Nephron progenitor cell (in vitro differentiated cells): ENCODE results near the gene TMEM145.

Experiments
- DNase-seq: peaks from one replicate; pipeline ENCODE4 v3.0.0; 2021
- H3K27ac Mint-ChIP-seq: 2 replicates; pipeline ENCODE4 v1.8.0; 2021; ENCODE audit warnings: mild to moderate bottlenecking, moderate library complexity, mixed read lengths
- H3K27me3 Mint-ChIP-seq: 2 replicates; pipeline ENCODE4 v1.8.0; 2021; ENCODE audit warnings: mild to moderate bottlenecking, low read depth, mixed read lengths; ENCODE audit not compliant: poor library complexity
- H3K36me3 Mint-ChIP-seq: 2 replicates; pipeline ENCODE4 v1.8.0; 2021; ENCODE audit warnings: low read depth, mixed read lengths
- H3K4me1 Mint-ChIP-seq: 2 replicates; pipeline ENCODE4 v1.8.0; 2021; ENCODE audit warnings: mixed read lengths
- H3K4me3 Mint-ChIP-seq: 2 replicates; pipeline ENCODE4 v1.8.0; 2021; ENCODE audit warnings: mild to moderate bottlenecking, moderate library complexity, mixed read lengths
- H3K9me3 Mint-ChIP-seq: 2 replicates; pipeline ENCODE4 v1.8.0; 2021; ENCODE audit warnings: mild to moderate bottlenecking, moderate library complexity, mixed read lengths
- TF ChIP-seq, protein P1 (sequence below): fragments of 200-600 bp; sonication (generic); IDR thresholded peaks from 2 replicates; pipeline ENCODE4 v1.5.0; 2021; ENCODE audit warnings: antibody characterized with exemption

TMEM145 gene

DNA sequence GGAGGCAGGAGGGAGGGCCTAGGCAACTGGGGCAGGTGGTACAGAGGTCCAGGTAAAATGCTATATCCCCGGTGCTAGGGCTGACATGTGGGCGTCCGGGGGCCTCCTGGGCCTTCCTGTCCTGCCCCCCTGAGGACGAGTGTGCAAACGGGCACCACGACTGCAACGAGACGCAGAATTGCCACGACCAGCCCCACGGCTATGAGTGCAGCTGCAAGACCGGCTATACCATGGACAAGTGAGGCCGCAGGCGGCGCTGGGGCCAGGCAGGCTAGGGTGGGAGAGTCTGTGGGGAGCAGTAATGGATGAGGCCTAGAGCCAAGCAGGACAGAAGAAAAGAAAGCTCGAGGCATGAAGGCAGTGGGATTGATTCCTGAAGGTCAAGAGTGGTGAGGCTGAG is 55.7 kb downstream of the TMEM145 start:
- H3K36me3 Mint-ChIP-seq, result peaks cover 37% of the 10 kb centered on the region
- TF ChIP-seq, protein P1, sequence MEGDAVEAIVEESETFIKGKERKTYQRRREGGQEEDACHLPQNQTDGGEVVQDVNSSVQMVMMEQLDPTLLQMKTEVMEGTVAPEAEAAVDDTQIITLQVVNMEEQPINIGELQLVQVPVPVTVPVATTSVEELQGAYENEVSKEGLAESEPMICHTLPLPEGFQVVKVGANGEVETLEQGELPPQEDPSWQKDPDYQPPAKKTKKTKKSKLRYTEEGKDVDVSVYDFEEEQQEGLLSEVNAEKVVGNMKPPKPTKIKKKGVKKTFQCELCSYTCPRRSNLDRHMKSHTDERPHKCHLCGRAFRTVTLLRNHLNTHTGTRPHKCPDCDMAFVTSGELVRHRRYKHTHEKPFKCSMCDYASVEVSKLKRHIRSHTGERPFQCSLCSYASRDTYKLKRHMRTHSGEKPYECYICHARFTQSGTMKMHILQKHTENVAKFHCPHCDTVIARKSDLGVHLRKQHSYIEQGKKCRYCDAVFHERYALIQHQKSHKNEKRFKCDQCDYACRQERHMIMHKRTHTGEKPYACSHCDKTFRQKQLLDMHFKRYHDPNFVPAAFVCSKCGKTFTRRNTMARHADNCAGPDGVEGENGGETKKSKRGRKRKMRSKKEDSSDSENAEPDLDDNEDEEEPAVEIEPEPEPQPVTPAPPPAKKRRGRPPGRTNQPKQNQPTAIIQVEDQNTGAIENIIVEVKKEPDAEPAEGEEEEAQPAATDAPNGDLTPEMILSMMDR, result no peak
- H3K4me3 Mint-ChIP-seq, result no peak overlapping the region
- peaks cover 5% of the 10 kb centered on the region for H3K9me3 Mint-ChIP-seq
- peaks cover 7% of the 10 kb centered on the region for H3K27me3 Mint-ChIP-seq
- peaks cover 11% of the 10 kb centered on the region for H3K4me1 Mint-ChIP-seq
- no peak overlapping the region for H3K27ac Mint-ChIP-seq
- no peak for DNase-seq

DNA sequence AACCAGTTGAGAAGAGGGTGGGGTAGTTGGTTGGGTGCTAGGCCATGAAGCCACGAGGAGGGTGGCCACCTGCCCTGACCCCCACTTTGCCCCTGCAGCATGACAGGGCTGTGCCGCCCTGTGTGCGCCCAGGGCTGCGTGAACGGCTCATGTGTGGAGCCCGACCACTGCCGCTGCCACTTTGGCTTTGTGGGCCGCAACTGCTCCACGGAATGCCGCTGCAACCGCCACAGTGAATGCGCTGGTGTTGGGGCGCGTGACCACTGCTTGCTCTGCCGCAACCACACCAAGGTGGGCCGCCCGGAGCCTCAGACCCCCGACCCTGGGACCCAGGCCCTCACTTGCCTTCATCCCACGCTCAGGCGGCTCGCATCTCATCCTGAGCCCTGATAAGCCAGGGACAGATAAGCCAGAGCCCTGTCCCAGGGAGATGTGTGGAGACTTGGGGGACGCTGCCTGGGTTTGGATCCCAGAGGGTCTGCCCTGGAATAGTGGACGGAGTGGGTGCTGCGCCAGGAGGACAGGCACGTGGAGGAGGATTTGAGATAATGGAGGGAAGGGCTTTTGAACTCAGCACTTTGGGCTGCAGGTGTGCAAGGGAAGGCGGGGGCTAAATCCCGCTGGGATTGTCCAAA is 56.4 kb downstream of the TMEM145 start:
- Mint-ChIP-seq H3K27ac (no peak overlapping the region), H3K4me3 (no peak overlapping the region), H3K36me3 (peaks cover 33% of the 10 kb centered on the region), H3K27me3 (peaks cover 9% of the 10 kb centered on the region), H3K9me3 (no peaks in the 10 kb centered on the region), H3K4me1 (peaks cover 9% of the 10 kb centered on the region)
- DNase-seq, result no peak
- TF ChIP-seq, protein P1, result no peak

DNA sequence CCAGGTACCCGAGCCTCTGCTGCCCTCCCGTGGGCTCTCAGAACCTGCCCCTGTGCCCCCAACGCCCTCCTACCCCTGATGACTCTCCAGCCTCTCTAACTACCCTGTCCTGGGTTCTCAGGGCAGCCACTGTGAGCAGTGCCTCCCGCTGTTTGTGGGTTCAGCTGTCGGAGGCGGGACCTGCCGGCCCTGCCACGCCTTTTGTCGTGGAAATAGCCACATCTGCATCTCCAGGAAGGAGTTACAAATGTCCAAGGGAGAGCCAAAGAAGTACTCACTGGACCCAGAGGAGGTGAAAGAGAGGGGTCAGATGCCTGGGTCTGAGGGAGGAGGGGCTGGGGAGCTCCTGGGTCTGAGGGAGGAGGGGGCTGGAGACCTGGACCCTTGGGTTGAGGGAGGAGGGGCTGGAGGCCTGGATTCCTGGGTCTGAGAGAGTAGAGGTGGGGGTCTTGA is 57.0 kb downstream of the TMEM145 start:
- H3K4me3 Mint-ChIP-seq, result no peak overlapping the region
- peaks cover 7% of the 10 kb centered on the region for H3K4me1 Mint-ChIP-seq
- no peak for DNase-seq
- H3K9me3 Mint-ChIP-seq, result no peaks in the 10 kb centered on the region
- TF ChIP-seq, protein P1, result no peak
- H3K27me3 Mint-ChIP-seq, result peaks cover 9% of the 10 kb centered on the region
- H3K36me3 Mint-ChIP-seq, result peaks cover 33% of the 10 kb centered on the region
- no peak overlapping the region for H3K27ac Mint-ChIP-seq

DNA sequence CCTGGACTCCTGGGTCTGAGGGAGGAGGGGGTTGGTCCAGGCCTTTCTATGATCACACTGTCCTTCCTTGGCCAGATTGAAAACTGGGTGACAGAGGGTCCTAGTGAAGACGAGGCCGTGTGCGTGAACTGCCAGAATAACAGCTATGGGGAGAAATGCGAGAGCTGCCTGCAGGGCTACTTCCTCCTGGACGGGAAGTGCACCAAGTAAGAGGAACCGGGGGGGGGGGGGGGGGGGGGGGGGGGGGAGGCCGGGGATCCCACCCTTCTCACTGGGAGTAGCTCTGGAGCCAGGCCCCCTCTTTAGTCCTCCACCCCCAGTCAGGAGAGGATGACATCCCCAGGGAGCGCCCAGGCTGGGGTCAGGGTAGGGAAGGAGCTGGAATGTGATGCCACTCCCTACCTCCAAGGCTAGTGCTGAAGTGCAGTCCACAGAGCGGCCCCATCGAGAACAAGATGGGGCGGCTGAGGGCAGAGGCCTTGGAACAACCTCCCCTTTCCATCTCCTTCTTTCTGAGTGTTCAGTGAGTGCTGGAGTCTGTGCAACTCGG is 57.6 kb downstream of the TMEM145 start:
- Mint-ChIP-seq H3K27me3 (peaks cover 9% of the 10 kb centered on the region), H3K4me1 (peaks cover 4% of the 10 kb centered on the region), H3K4me3 (no peak overlapping the region), H3K9me3 (no peaks in the 10 kb centered on the region), H3K36me3 (peaks cover 34% of the 10 kb centered on the region), H3K27ac (no peak overlapping the region)
- TF ChIP-seq, protein P1, result no peak
- DNase-seq, result no peak
